GM21528 (cell line): ENCODE measurements around the gene BABAM2.

Experiments used
- ATAC-seq: cut with Tn5 transposase; IDR thresholded peaks from one replicate; pipeline ENCODE4 v1.9.1; 2021; ENCODE audit warnings: mild to moderate bottlenecking, moderate library complexity; ENCODE audit not compliant: unreplicated experiment, low FRiP score

The BABAM2 gene

GRCh38 chr2:27940090-27940671 lies 49.7 kb downstream of the BABAM2 start:
- no peak for ATAC-seq

GRCh38 chr2:27940982-27941381 lies 50.5 kb downstream of the BABAM2 start:
- no peak for ATAC-seq

GRCh38 chr2:27942612-27943547 lies 52.4 kb downstream of the BABAM2 start:
- no peak for ATAC-seq

- ATAC-seq = no peak
These were observed 56.1 kb downstream of the BABAM2 start for GRCh38 chr2:27946530-27947060.

- no peak for ATAC-seq
These were observed 61.5 kb downstream of the BABAM2 start for GRCh38 chr2:27952070-27952469.

GRCh38 chr2:27953077-27953476 lies 62.5 kb downstream of the BABAM2 start:
- no peak for ATAC-seq

GRCh38 chr2:27954221-27954673 lies 63.7 kb downstream of the BABAM2 start:
- ATAC-seq = no peak

- ATAC-seq = no peak
These were observed 64.3 kb downstream of the BABAM2 start for GRCh38 chr2:27954771-27955383.

GRCh38 chr2:27955384-27956161 lies 65.0 kb downstream of the BABAM2 start:
- no peak for ATAC-seq

- ATAC-seq = no peak
These were observed 66.4 kb downstream of the BABAM2 start for GRCh38 chr2:27956888-27957287.

GRCh38 chr2:27958711-27959378 lies 68.3 kb downstream of the BABAM2 start:
- no peak for ATAC-seq

GRCh38 chr2:27959496-27959895 lies 69.0 kb downstream of the BABAM2 start:
- no peak for ATAC-seq

- no peak for ATAC-seq
These were observed 69.8 kb downstream of the BABAM2 start for GRCh38 chr2:27960237-27960912.

GRCh38 chr2:27962006-27962405 lies 71.5 kb downstream of the BABAM2 start:
- ATAC-seq = no peak

- ATAC-seq = no peak
These were observed 72.9 kb downstream of the BABAM2 start for GRCh38 chr2:27963472-27963871.

- ATAC-seq = no peak
These were observed 73.5 kb downstream of the BABAM2 start for GRCh38 chr2:27964067-27964466.

- no peak for ATAC-seq
These were observed 75.3 kb downstream of the BABAM2 start for GRCh38 chr2:27965841-27966240.

GRCh38 chr2:27966466-27966865 lies 75.9 kb downstream of the BABAM2 start:
- ATAC-seq = no peak

GRCh38 chr2:27967076-27967475 lies 76.5 kb downstream of the BABAM2 start:
- ATAC-seq = no peak
